Measurements from ENCODE around the gene TSPAN32. TPM values are rescaled to one million over a fixed set of nuclear protein-coding genes. Genes with fewer than 3 reads are reported as not detected.

The TSPAN32 gene
- total RNA-seq, 1 experiment from 2014 or later = not detected

- ChIA-PET CTCF (no interaction called here), POLR2A (interaction anchor here (0.6 kb wide), 1 partner anchor 12 kb away, joined by 6 read pairs; no protein-coding TSS in a partner anchor)
- ATAC-seq (no peak), DNase-seq (ENCODE audit: low read depth, low spot score) (no peak)
- Histone ChIP-seq H3K27me3 (ENCODE audit: control insufficient read depth, insufficient read depth, low read length) (peaks cover 7% of the 10 kb centered on the region), H3K4me1 (ENCODE audit: control insufficient read depth, insufficient read depth, low read length) (no peaks in the 10 kb centered on the region), H3K9me3 (ENCODE audit: control insufficient read depth, insufficient read depth, low read depth, low read length) (no peaks in the 10 kb centered on the region), H3K36me3 (ENCODE audit: control insufficient read depth, insufficient read depth, low read length) (no peaks in the 10 kb centered on the region), H3K27ac (ENCODE audit: low read length) (no peak overlapping the region), H3K4me3 (ENCODE audit: low read depth in 2 of 2, low read length in 2 of 2) (no peak overlapping the region)
- in situ Hi-C loops (cut with HindIII; ENCODE audit: low pct_unique_long_range_greater_than_20kb, low sequenced_read_pairs) (no loop called here), intact Hi-C loops (cut with micrococcal nuclease; ENCODE audit: unreplicated experiment) (no loop called here)
- TF ChIP-seq CTCF (IDR thresholded peaks at IDR 0.05) = no peak
- no peak for TF ChIP-seq TCF7L2 (IDR thresholded peaks at IDR 0.05; ENCODE audit: low read depth, low read length)
- TF ChIP-seq REST (IDR thresholded peaks at IDR 0.05; ENCODE audit: insufficient read depth in 1 of 2, low read depth in 2 of 2, low read length in 1 of 2) = no peak
- no peak for TF ChIP-seq SIN3A (IDR thresholded peaks at IDR 0.05; ENCODE audit: borderline replicate concordance, insufficient read depth, low read depth, low read length)
- no peak for TF ChIP-seq POLR2AphosphoS5 (IDR thresholded peaks at IDR 0.05; ENCODE audit: low read depth, low read length)
- BruUV-seq (replicated peaks) = no TSS peak
Observed at GRCh38 chr11:2346586-2347307, 44.9 kb downstream of the TSPAN32 start.

GRCh38 chr11:2347308-2347830 is 45.6 kb downstream of the TSPAN32 start:
- intact Hi-C loops (cut with micrococcal nuclease; ENCODE audit: unreplicated experiment) (no loop called here), in situ Hi-C loops (cut with HindIII; ENCODE audit: low pct_unique_long_range_greater_than_20kb, low sequenced_read_pairs) (no loop called here)
- Histone ChIP-seq H3K36me3 (ENCODE audit: control insufficient read depth, insufficient read depth, low read length) (no peaks in the 10 kb centered on the region), H3K27me3 (ENCODE audit: control insufficient read depth, insufficient read depth, low read length) (peaks cover 4% of the 10 kb centered on the region), H3K4me3 (ENCODE audit: low read depth in 2 of 2, low read length in 2 of 2) (no peak overlapping the region), H3K4me1 (ENCODE audit: control insufficient read depth, insufficient read depth, low read length) (no peaks in the 10 kb centered on the region), H3K27ac (ENCODE audit: low read length) (no peak overlapping the region), H3K9me3 (ENCODE audit: control insufficient read depth, insufficient read depth, low read depth, low read length) (no peaks in the 10 kb centered on the region)
- ATAC-seq = no peak
- BruUV-seq (replicated peaks) = no TSS peak
- ChIA-PET POLR2A (interaction anchor here (0.6 kb wide), 1 partner anchor 13 kb away, joined by 6 read pairs; no protein-coding TSS in a partner anchor), CTCF (no interaction called here)
- no peak for TF ChIP-seq REST (IDR thresholded peaks at IDR 0.05; ENCODE audit: insufficient read depth in 1 of 2, low read depth in 2 of 2, low read length in 1 of 2)
- no peak for TF ChIP-seq SIN3A (IDR thresholded peaks at IDR 0.05; ENCODE audit: borderline replicate concordance, insufficient read depth, low read depth, low read length)
- no peak for TF ChIP-seq POLR2AphosphoS5 (IDR thresholded peaks at IDR 0.05; ENCODE audit: low read depth, low read length)
- TF ChIP-seq CTCF (IDR thresholded peaks at IDR 0.05) = no peak
- no peak for TF ChIP-seq TCF7L2 (IDR thresholded peaks at IDR 0.05; ENCODE audit: low read depth, low read length)
- DNase-seq (ENCODE audit: low read depth, low spot score) = no peak
